Lung (tissue), 12 donors: ENCODE measurements around the gene CD8A. TPM values are rescaled to one million over a fixed set of nuclear protein-coding genes. Genes with fewer than 3 reads are reported as not detected.

Source experiments
- ATAC-seq: fragments of 200-7000 bp; cut with Tn5 transposase; one replicate; pipeline ENCODE4 v1.9.1; 2020; ENCODE audit warnings: moderate number of reproducible peaks; ENCODE audit not compliant: insufficient read depth, low FRiP score
- DNase-seq, 3 donors: peaks; one replicate each; pipeline ENCODE4 v3.0.0-alpha.2; 2013 to 2017
- H3K27ac ChIP-seq, 2 donors: one replicate each; pipeline ENCODE4 v1.5.1; 2013; ENCODE audit warnings: mild to moderate bottlenecking in 2 of 2, moderate library complexity in 2 of 2, control low read depth in 1 of 2, inconsistent platforms in 1 of 2, low read depth in 1 of 2, low read length in 1 of 2
- H3K27me3 ChIP-seq, 3 donors: one replicate each; pipeline ENCODE4 v1.5.1; 2013; ENCODE audit warnings: low read length in 2 of 3; ENCODE audit not compliant: control insufficient read depth in 3 of 3, insufficient read depth in 3 of 3
- H3K36me3 ChIP-seq, 4 donors: one replicate each; pipeline ENCODE4 v1.5.1; 2013; ENCODE audit warnings: low read length in 4 of 4, mild to moderate bottlenecking in 1 of 4, moderate library complexity in 1 of 4; ENCODE audit not compliant: control insufficient read depth in 4 of 4, insufficient read depth in 4 of 4
- H3K4me1 ChIP-seq, 5 donors: one replicate each; pipeline ENCODE4 v1.5.1; 2013; ENCODE audit warnings: low read length in 5 of 5, mild to moderate bottlenecking in 2 of 5, moderate library complexity in 1 of 5; ENCODE audit not compliant: control insufficient read depth in 5 of 5, insufficient read depth in 5 of 5
- H3K4me3 ChIP-seq: one replicate; pipeline ENCODE4 v1.5.1; 2013; ENCODE audit warnings: mild to moderate bottlenecking, control low read depth, moderate library complexity
- H3K9ac ChIP-seq, 2 donors: one replicate each; pipeline ENCODE4 v1.5.1; 2013; ENCODE audit warnings: low read length in 2 of 2, control low read depth in 1 of 2; ENCODE audit not compliant: insufficient read depth in 1 of 2
- H3K9me3 ChIP-seq, 4 donors: one replicate each; pipeline ENCODE4 v1.5.1; 2013; ENCODE audit warnings: low read length in 3 of 4, mild to moderate bottlenecking in 1 of 4, moderate library complexity in 1 of 4; ENCODE audit not compliant: control insufficient read depth in 4 of 4, insufficient read depth in 3 of 4
- WGBS, 2 donors: extraction: QIAGEN DNeasy Blood & Tissue Kit; methylation state at CpG; one replicate each; pipeline ENCODE4 v1.1.7; 2013; 5-methylcytosine and 5-hydroxymethylcytosine counted together
- polyA plus RNA-seq, 2 donors: library from polyadenylated mRNA; stranded (reverse); fragments of 200-250 nt; gene quantifications; one replicate each; pipeline ENCODE4 v1.2.1, GENCODE V29; 2013
- total RNA-seq, 2 donors: library from RNA; depleted of rRNA in 1 of 2; stranded (reverse); fragments of >200 nt in 1 of 2; gene quantifications; one replicate each; pipeline ENCODE4 v1.2.1, GENCODE V29; 2014 to 2021
- TF ChIP-seq, protein P1 (sequence below): IDR thresholded peaks from 2 replicates; pipeline ENCODE4 v1.5.1; 2012; ENCODE audit warnings: mild to moderate bottlenecking; ENCODE audit errors: control extremely low read depth, extremely low read depth
- donor health status: control.
- donor health status: control.
- donor health status: Bipolar disorder and iron deficiency.
- donor health status: healthy.
- donor health status: DM: yes; HTN: yes; CAD: no.

Gene CD8A
- total and polyA plus RNA-seq, 4 donors, result 1.1 to 3.7 (median 3.0) TPM

DNA sequence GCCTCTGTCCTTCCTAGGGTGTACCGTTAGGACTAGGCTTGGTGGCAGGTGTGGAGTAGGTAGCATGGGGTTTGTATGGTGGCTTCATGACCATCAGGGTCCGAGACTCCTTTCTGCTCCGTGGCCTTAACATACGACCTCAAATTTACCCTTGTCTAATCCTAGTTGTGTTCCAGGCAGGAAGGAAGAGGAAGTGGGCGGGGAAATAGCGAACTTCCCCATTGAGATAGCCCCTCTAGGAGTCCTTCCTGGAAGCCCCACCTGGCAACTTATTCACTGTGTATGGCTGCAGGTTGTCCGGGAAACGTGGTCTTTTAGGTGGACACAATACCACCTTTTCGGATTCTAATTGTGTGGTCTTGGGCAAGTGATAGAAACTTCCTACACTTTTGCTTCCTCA, 9.3 kb downstream of the CD8A start:
- no peak overlapping the region for H3K27ac ChIP-seq
- H3K9ac ChIP-seq, result no peak overlapping the region
- TF ChIP-seq, protein P1, sequence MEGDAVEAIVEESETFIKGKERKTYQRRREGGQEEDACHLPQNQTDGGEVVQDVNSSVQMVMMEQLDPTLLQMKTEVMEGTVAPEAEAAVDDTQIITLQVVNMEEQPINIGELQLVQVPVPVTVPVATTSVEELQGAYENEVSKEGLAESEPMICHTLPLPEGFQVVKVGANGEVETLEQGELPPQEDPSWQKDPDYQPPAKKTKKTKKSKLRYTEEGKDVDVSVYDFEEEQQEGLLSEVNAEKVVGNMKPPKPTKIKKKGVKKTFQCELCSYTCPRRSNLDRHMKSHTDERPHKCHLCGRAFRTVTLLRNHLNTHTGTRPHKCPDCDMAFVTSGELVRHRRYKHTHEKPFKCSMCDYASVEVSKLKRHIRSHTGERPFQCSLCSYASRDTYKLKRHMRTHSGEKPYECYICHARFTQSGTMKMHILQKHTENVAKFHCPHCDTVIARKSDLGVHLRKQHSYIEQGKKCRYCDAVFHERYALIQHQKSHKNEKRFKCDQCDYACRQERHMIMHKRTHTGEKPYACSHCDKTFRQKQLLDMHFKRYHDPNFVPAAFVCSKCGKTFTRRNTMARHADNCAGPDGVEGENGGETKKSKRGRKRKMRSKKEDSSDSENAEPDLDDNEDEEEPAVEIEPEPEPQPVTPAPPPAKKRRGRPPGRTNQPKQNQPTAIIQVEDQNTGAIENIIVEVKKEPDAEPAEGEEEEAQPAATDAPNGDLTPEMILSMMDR, result no peak
- no peak for ATAC-seq
- 61 to 68% methylated on average over 9 of the region's 9 CpGs for WGBS, 2 donors
- H3K9me3 ChIP-seq, result peaks cover 0 to 5% (median 0%) of the 10 kb centered on the region in 4 donors
- peaks cover 0 to 3% (median under 1%) of the 10 kb centered on the region in 4 donors for H3K36me3 ChIP-seq
- DNase-seq, result no peak
- H3K4me3 ChIP-seq, result no peak overlapping the region
- H3K27me3 ChIP-seq, result peaks cover 0 to 7% (median 3%) of the 10 kb centered on the region in 3 donors
- H3K4me1 ChIP-seq, result peaks cover 0 to 12% (median 9%) of the 10 kb centered on the region in 5 donors

DNA sequence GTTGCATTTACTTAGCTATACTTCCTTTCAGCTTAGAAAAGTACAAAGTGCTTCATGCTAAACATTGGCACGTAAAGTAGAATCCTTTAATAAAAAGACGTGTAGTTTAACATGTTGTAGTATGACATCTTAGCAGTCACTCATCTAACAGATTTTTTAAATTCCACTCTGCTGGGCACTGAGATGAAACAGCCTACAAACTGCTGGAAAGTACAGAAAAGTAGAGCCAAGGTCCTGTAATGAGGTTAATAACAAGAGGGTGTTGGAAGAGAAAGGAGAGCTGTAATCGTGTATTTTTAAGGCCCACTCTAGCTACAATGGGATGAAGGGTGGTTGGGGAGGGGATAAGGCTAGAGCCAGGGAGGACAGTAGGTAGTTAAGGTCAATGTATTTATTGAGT, 10.7 kb downstream of the CD8A start:
- Histone ChIP-seq H3K27me3 (no peaks in the 10 kb centered on the region), H3K9ac (no peak overlapping the region), H3K27ac (no peak overlapping the region), H3K4me1 (peaks cover under 1 to 16% (median 7%) of the 10 kb centered on the region in 5 donors), H3K4me3 (no peak overlapping the region), H3K9me3 (no peaks in the 10 kb centered on the region), H3K36me3 (peaks cover 0 to 8% (median 4%) of the 10 kb centered on the region in 4 donors)
- ATAC-seq, result no peak
- WGBS, 2 donors, result 63 to 73% methylated on average over 3 of the region's 3 CpGs
- TF ChIP-seq, protein P1, result no peak
- peak in 2 of 3 donors; percentile 57 to 65 for DNase-seq

DNA sequence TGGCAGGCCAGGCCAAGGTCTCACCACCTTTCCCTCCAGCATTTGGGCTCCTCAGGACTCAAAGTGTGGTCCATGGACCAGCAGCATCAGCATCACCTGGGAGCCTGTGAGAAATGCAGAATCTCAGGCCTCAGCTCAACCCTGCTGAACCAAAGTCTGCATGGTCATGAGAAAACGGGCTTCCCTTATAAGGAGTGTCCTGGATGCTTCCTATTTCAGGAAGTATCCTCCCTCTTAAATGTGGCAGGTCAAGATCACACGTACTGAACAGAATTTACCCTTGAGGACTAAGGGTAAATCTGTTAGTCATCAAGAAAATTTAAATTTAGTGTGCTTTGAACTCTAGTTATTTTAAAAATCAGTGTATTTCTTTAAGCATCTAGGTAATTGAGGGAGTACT, 11.8 kb downstream of the CD8A start:
- Histone ChIP-seq H3K4me1 (peaks cover 3 to 16% (median 7%) of the 10 kb centered on the region in 5 donors), H3K4me3 (no peak overlapping the region), H3K36me3 (peaks cover 0 to 17% (median 6%) of the 10 kb centered on the region in 4 donors), H3K9me3 (no peaks in the 10 kb centered on the region), H3K9ac (no peak overlapping the region), H3K27me3 (no peaks in the 10 kb centered on the region), H3K27ac (no peak overlapping the region)
- DNase-seq (no peak), ATAC-seq (no peak)
- TF ChIP-seq, protein P1, result no peak
- 46 to 62% methylated on average over 2 of the region's 2 CpGs for WGBS, 2 donors

DNA sequence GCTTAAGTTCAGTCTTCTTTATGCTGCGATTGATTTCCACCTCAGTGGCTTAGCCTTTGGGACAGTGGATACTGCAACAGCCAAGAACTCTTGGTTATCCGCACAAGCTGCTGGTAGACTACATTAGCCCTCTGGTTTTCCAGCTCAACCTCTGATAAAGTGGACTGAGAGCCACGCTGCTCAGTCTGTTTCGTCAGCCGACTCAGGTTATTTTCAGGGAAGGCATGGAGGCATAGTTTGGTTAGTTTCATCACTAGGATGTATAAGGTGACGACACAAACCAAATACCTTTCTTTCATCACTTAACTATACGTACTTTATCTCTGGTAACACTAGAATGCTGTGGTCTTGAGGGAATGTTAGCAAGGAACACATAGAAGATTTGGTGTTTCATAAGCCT, 14.2 kb downstream of the CD8A start:
- no peak for ATAC-seq
- no peak overlapping the region for H3K9ac ChIP-seq
- H3K4me1 ChIP-seq, result peaks cover 0 to 16% (median 7%) of the 10 kb centered on the region in 5 donors
- H3K36me3 ChIP-seq, result peaks cover 3 to 23% (median 12%) of the 10 kb centered on the region in 4 donors
- no peak overlapping the region for H3K4me3 ChIP-seq
- TF ChIP-seq, protein P1, result no peak
- 80 to 93% methylated on average over 7 of the region's 7 CpGs for WGBS, 2 donors
- DNase-seq, result no peak
- no peak overlapping the region for H3K27ac ChIP-seq
- H3K27me3 ChIP-seq, result no peaks in the 10 kb centered on the region
- H3K9me3 ChIP-seq, result no peaks in the 10 kb centered on the region
